Right renal pelvis (tissue), 4 donors: ENCODE data around the gene HERC2. TPM values are rescaled to one million over a fixed set of nuclear protein-coding genes. Genes with fewer than 3 reads are reported as not detected.
"Not testable (repeated sequence)": the region's sequence is repeated elsewhere in the genome, so short reads cannot be mapped to it uniquely, and the experiment has no call there.

Source experiments
- DNase-seq, 4 donors: peaks; one replicate each; pipeline ENCODE4 v3.0.0-alpha.2; 2013; ENCODE audit warnings: low read depth in 4 of 4, low spot score in 3 of 4, missing footprints in 1 of 4
- polyA plus RNA-seq, 4 donors: library from polyadenylated mRNA; unstranded; fragments of 120-200 nt; gene quantifications; one replicate each; pipeline ENCODE4 v1.2.1, GENCODE V29; 2013; ENCODE audit not compliant: insufficient read length in 4 of 4

HERC2 gene
- polyA plus RNA-seq, 4 donors, result 46.4 to 54.2 (median 50.4) TPM

- no peak for DNase-seq
Measured at GRCh38 chr15:28133281-28133680, 188.7 kb downstream of the HERC2 start.

- no peak for DNase-seq
Measured at GRCh38 chr15:28132524-28133275, 189.3 kb downstream of the HERC2 start.

- no peak for DNase-seq
Measured at GRCh38 chr15:28131946-28132345, 190.0 kb downstream of the HERC2 start.

GRCh38 chr15:28131400-28131799, 190.6 kb downstream of the HERC2 start:
- DNase-seq, result no peak

GRCh38 chr15:28130651-28131050, 191.3 kb downstream of the HERC2 start:
- DNase-seq, result no peak

GRCh38 chr15:28129231-28129848, 192.6 kb downstream of the HERC2 start:
- no peak for DNase-seq

GRCh38 chr15:28128031-28128430, 193.9 kb downstream of the HERC2 start:
- no peak for DNase-seq

- no peak for DNase-seq
Measured at GRCh38 chr15:28127036-28127435, 194.9 kb downstream of the HERC2 start.

- no peak for DNase-seq
Measured at GRCh38 chr15:28125673-28126651, 196.0 kb downstream of the HERC2 start.

- DNase-seq, result no peak
Measured at GRCh38 chr15:28124841-28125240, 197.1 kb downstream of the HERC2 start.

- DNase-seq, result peak in 1 of 4 donors; percentile 68
Measured at GRCh38 chr15:28123408-28124023, 198.5 kb downstream of the HERC2 start.

- no peak for DNase-seq
Measured at GRCh38 chr15:28122038-28122949, 199.7 kb downstream of the HERC2 start.

GRCh38 chr15:28121577-28121976, 200.4 kb downstream of the HERC2 start:
- not testable (repeated sequence) for DNase-seq

GRCh38 chr15:28120359-28120640, 201.7 kb downstream of the HERC2 start:
- DNase-seq, result no peak

GRCh38 chr15:28118531-28118930, 203.4 kb downstream of the HERC2 start:
- DNase-seq, result no peak

GRCh38 chr15:28118083-28118482, 203.9 kb downstream of the HERC2 start:
- DNase-seq, result no peak

GRCh38 chr15:28117432-28117990, 204.5 kb downstream of the HERC2 start:
- no peak for DNase-seq

- DNase-seq, result no peak
Measured at GRCh38 chr15:28116521-28117431, 205.2 kb downstream of the HERC2 start.
